Measurements from ENCODE around the gene PLVAP.

DNA sequence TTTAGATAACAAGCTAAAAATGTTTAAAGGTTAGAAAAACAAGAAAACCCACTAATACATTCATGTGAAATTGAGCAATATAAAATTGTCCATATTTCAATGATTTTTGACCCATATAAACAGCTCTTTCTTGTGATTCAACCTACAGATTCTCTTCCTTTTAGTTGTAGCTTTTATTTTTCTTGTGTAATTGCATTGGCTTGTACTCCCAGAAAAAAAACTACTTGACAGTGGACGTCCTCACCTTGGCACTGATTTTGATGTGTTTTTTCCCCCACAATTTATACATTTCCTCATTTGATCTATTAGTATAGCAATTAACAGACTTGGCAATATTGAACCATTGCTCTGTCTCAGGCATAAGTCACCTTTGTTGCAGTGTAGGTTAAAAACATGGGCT, 12.1 kb upstream of the PLVAP start:
- TF ChIP-seq, protein P1, sequence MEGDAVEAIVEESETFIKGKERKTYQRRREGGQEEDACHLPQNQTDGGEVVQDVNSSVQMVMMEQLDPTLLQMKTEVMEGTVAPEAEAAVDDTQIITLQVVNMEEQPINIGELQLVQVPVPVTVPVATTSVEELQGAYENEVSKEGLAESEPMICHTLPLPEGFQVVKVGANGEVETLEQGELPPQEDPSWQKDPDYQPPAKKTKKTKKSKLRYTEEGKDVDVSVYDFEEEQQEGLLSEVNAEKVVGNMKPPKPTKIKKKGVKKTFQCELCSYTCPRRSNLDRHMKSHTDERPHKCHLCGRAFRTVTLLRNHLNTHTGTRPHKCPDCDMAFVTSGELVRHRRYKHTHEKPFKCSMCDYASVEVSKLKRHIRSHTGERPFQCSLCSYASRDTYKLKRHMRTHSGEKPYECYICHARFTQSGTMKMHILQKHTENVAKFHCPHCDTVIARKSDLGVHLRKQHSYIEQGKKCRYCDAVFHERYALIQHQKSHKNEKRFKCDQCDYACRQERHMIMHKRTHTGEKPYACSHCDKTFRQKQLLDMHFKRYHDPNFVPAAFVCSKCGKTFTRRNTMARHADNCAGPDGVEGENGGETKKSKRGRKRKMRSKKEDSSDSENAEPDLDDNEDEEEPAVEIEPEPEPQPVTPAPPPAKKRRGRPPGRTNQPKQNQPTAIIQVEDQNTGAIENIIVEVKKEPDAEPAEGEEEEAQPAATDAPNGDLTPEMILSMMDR (IDR thresholded peaks at IDR 0.05): no peak
- TF ChIP-seq EP300 (IDR thresholded peaks at IDR 0.05): no peak

All from stomach (tissue), 4 donors.